Measurements from ENCODE around the gene TPX2. TPM values are rescaled to one million over a fixed set of nuclear protein-coding genes. Genes with fewer than 3 reads are reported as not detected.

The TPX2 gene
- total RNA-seq, 1 experiment from 2014 or later: 312 TPM

DNA sequence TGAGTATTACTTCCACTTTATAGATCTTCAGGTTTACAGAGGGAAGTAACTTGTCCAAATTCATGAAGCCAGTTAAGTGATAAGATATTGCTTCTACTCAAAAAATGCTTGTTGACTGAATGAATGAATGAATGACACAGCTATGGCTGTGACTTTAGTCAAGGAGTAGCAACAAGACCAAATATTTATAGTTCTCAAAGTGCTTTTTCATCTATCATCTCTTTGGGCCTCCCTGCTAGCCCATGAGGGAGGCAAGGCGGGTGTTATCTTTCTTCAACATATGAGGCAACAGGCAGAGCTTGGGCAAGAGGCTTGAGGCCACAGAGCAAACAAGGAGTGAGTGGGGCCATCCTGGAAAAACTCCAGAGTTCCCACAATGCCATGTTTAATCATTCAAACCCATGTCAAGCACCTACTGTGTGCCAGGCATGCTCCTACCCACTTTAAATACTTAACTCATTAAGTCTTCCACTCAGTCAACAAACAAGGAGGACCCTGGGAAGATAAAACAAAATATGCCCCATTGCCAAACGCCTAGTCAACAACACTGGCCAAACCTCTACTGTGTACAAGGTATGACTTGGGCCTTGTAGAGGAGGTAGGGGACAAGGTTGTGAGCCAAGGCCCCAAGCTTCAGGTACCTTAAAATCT is 32.4 kb upstream of the TPX2 start:
- DNase-seq (ENCODE audit: low read depth): no peak

DNA sequence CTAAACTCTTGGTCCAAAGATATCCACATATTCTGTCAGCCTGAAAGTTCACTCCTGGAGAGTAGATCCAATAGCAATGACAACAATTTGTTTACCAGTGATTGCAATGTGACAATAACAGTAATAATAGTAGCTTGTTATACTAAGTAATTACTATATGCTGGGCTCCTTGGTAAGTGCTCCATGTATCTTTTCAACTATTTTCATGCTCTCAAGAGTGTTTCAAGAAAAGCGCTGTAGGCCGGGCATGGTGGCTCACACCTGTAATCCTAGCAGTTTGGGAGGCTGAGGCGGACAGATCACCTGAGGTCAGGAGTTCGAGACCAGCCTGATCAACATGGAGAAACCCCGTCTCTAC is 31.9 kb upstream of the TPX2 start:
- no peak for DNase-seq (ENCODE audit: low read depth)

DNA sequence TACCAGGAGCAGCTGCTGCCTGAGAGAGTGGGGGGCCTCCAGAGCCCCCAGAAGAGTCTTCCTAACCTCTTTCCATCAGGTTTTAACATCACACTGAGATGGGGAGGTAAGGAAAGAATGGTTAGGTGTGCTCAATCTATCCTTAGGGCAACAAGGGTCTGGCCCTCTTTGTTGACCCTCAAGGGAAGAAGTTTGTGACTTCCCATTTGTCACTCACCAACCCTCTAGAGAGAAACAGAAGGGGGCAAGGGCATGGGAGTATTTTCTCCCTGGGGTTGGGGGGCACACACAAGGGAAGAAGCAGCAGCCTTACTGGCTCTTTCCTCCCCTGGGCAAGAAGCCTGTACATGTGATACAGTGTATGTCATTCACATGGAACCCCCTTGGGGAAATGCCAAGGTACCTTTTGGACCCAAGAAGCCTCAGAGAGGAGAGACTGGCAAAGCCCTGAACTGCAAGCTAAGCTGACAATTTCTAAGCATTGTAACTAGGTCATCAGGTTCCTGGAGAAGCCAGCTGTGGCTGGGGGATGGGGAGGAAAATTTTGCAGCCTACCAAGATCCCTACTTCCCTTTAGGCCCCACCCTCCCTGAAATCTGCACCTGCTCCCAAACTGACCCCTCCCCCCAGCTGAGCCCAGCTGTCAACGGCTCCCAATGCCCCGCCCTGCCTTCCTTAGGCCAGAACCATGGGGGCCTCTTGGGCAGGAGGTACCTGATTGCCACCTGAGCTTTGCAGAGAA is 30.9 kb upstream of the TPX2 start:
- DNase-seq (ENCODE audit: low read depth): no peak

GRCh38 chr20:31708736-31709534 is 30.2 kb upstream of the TPX2 start:
- DNase-seq (ENCODE audit: low read depth): no peak

- DNase-seq (ENCODE audit: low read depth): no peak
Measured at GRCh38 chr20:31709939-31710338, 29.2 kb upstream of the TPX2 start.

DNA sequence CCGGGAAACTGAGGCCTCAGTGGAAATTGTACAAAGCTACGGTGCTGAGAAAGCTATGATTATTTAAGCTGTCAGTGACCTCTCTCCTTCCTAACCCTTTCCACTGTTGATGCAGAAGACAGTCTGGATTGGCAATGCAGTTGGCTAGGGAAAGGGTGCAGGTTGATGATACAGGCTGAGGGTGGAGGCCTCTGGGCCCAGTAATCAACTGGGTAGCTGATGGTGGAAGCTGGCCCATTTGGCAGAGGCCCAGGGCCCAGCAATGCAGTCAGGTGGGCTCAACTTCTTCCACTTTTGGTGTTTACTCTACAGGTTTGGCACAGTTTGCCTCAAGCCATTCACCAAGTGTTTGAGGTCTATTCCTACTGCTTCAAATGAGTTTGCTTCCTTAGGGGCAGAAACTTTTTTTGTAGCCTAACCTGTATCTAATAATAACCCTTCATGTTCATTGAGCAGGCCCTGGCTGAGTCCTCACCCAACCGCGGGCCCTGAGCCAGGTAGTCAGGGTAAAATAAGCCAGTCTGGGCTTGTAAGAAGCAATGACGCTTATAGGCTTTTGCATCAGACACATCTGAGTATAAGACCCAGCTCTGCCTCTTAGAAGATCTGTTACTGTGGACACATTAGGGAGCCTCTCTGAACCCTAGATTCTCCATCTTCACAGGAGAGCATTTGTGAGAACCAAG is 28.5 kb upstream of the TPX2 start:
- DNase-seq (ENCODE audit: low read depth): no peak

GRCh38 chr20:31711179-31712111 is 27.6 kb upstream of the TPX2 start:
- DNase-seq (ENCODE audit: low read depth): no peak

DNA sequence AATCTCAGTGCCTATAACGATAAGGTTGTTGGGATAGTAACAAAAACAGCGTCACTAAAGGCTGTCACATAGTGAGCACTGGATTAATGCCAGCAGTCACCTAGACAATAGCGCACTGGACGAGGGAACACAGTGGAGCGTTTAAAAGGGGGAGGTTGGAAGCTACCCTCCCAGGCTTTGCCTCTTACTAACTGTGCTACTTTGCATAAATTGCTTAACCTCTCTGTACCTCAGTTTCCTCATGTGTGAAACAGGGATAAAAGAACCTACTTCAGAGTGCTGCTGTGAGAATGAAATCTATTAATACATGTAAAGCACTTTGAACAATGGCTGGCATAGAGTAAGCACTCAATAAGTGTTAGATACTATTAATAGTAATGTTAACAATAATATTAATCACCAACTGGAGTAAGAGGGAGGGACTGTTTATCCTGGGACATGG is 27.0 kb upstream of the TPX2 start:
- DNase-seq (ENCODE audit: low read depth): no peak

GRCh38 chr20:31712564-31713311 is 26.4 kb upstream of the TPX2 start:
- peak; percentile 96 for DNase-seq (ENCODE audit: low read depth)

- peak; percentile 98 for DNase-seq (ENCODE audit: low read depth)
Measured at GRCh38 chr20:31713312-31714273, 25.5 kb upstream of the TPX2 start.

GRCh38 chr20:31715766-31716165 is 23.3 kb upstream of the TPX2 start:
- DNase-seq (ENCODE audit: low read depth): no peak

GRCh38 chr20:31716351-31716750 is 22.7 kb upstream of the TPX2 start:
- no peak for DNase-seq (ENCODE audit: low read depth)

GRCh38 chr20:31716818-31717477 is 22.1 kb upstream of the TPX2 start:
- DNase-seq (ENCODE audit: low read depth): no peak

GRCh38 chr20:31717478-31718201 is 21.4 kb upstream of the TPX2 start:
- no peak for DNase-seq (ENCODE audit: low read depth)

GRCh38 chr20:31718952-31719643 is 20.0 kb upstream of the TPX2 start:
- no peak for DNase-seq (ENCODE audit: low read depth)

GRCh38 chr20:31719644-31720485 is 19.2 kb upstream of the TPX2 start:
- DNase-seq (ENCODE audit: low read depth): peak; percentile 70

All from RPMI7951 (cell line).